Measurements from ENCODE around the gene HOXA6.

Gene HOXA6

GRCh38 chr7:27108390-27109127 lies 39.0 kb downstream of the HOXA6 start:
- no peak for DNase-seq (ENCODE audit: low read depth)

GRCh38 chr7:27107391-27108381 lies 39.9 kb downstream of the HOXA6 start:
- no peak for DNase-seq (ENCODE audit: low read depth)

- DNase-seq (ENCODE audit: low read depth): no peak
Measured at GRCh38 chr7:27106901-27107240, 40.7 kb downstream of the HOXA6 start.

- no peak for DNase-seq (ENCODE audit: low read depth)
Measured at GRCh38 chr7:27106181-27106900, 41.2 kb downstream of the HOXA6 start.

GRCh38 chr7:27105301-27106031 lies 42.1 kb downstream of the HOXA6 start:
- no peak for DNase-seq (ENCODE audit: low read depth)

- no peak for DNase-seq (ENCODE audit: low read depth)
Measured at GRCh38 chr7:27104341-27105058, 43.1 kb downstream of the HOXA6 start.

- no peak for DNase-seq (ENCODE audit: low read depth)
Measured at GRCh38 chr7:27103489-27104226, 43.9 kb downstream of the HOXA6 start.

- DNase-seq (ENCODE audit: low read depth): no peak
Measured at GRCh38 chr7:27102581-27103442, 44.8 kb downstream of the HOXA6 start, which contains the start of gene HOXA2. Gene HOXA2 (minus strand): TSS chr7:27102683. CDS start chr7:27102500, 183 bp downstream.

- DNase-seq (ENCODE audit: low read depth): no peak
Measured at GRCh38 chr7:27101957-27102580, 45.5 kb downstream of the HOXA6 start.

- no peak for DNase-seq (ENCODE audit: low read depth)
Measured at GRCh38 chr7:27101171-27101956, 46.2 kb downstream of the HOXA6 start.

- DNase-seq (ENCODE audit: low read depth): no peak
Measured at GRCh38 chr7:27100694-27101170, 46.8 kb downstream of the HOXA6 start.

GRCh38 chr7:27099453-27100370 lies 47.9 kb downstream of the HOXA6 start:
- no peak for DNase-seq (ENCODE audit: low read depth)

GRCh38 chr7:27098578-27099451 lies 48.8 kb downstream of the HOXA6 start:
- DNase-seq (ENCODE audit: low read depth): no peak

GRCh38 chr7:27097686-27098577 lies 49.6 kb downstream of the HOXA6 start:
- peak; percentile 52 for DNase-seq (ENCODE audit: low read depth)
